ENCODE data around the gene POLN.

DNA sequence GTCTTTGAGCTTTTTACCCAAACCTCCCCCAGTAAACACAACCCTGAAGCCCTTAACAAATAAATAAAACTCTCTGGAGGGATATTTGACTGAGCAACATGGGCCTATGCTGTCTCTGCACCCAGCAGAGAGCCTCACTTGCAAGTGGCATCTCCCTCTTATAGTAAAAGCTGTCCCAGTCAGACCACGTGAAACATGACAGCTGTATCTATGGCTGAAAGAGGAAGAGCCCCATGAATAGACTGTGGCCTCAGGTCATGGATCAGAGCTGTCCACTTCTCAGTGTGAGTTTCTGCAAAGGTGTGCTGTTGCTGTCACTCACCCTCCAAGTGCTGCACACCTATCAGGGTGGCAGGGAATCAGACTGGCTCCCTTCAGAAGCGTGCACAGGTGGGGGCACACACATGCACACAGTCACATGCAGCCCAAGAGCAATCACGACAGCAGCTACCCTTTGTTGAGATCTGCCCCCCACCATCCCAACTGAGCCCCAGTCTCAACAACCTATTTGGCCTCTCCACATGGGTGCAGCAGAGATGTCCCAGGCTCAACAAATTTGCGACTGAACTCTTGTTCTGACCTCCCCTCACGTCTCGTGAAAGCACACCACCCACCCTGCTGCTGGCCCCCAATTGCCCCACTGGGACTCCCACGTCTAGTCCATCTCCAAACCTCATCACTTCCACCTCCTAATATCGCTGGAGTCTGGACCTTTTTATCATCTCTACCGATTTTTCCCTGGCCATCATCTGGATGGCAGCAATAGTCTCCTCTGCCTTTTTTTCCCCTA is 137.2 kb downstream of the POLN start:
- TF ChIP-seq EZH2 (IDR thresholded peaks at IDR 0.05; ENCODE audit: borderline replicate concordance, low read length): no peak
- TF ChIP-seq, protein P1, sequence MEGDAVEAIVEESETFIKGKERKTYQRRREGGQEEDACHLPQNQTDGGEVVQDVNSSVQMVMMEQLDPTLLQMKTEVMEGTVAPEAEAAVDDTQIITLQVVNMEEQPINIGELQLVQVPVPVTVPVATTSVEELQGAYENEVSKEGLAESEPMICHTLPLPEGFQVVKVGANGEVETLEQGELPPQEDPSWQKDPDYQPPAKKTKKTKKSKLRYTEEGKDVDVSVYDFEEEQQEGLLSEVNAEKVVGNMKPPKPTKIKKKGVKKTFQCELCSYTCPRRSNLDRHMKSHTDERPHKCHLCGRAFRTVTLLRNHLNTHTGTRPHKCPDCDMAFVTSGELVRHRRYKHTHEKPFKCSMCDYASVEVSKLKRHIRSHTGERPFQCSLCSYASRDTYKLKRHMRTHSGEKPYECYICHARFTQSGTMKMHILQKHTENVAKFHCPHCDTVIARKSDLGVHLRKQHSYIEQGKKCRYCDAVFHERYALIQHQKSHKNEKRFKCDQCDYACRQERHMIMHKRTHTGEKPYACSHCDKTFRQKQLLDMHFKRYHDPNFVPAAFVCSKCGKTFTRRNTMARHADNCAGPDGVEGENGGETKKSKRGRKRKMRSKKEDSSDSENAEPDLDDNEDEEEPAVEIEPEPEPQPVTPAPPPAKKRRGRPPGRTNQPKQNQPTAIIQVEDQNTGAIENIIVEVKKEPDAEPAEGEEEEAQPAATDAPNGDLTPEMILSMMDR (conservative IDR thresholded peaks at IDR 0.05 in 1 of 2, IDR thresholded peaks at IDR 0.05 in 1 of 2; ENCODE audit: extremely low read depth in 1 of 2, insufficient read depth in 1 of 2, low read depth in 1 of 2, low read length in 2 of 2): no peak
